ENCODE measurements around the gene SAMD8. TPM values are rescaled to one million over a fixed set of nuclear protein-coding genes. Genes with fewer than 3 reads are reported as not detected.

SAMD8 gene
- total and polyA plus RNA-seq, 2 donors (not counting 3 experiments of a cell fraction or from before 2014, with no cell fraction given), result 19.6 to 22.8 TPM

GRCh38 chr10:75228278-75228677 lies 116.8 kb downstream of the SAMD8 start:
- Histone ChIP-seq H3K9me3 (replicated peaks; ENCODE audit: control insufficient read depth, insufficient read depth, low read length) (no peaks in the 10 kb centered on the region), H2AFZ (ENCODE audit: low read depth, low read length) (no peak overlapping the region), H3K36me3 (ENCODE audit: control insufficient read depth in 2 of 2, extremely low read depth in 1 of 2, insufficient read depth in 2 of 2, low read length in 2 of 2) (peaks cover 15 to 19% of the 10 kb centered on the region in 2 experiments), H3K27ac (ENCODE audit: insufficient read depth, low read depth, low read length) (no peak overlapping the region), H3K4me2 (ENCODE audit: insufficient read depth, low read length) (no peak overlapping the region), H4K20me1 (replicated peaks; ENCODE audit: control insufficient read depth, extremely low read depth, insufficient read depth, low read length) (no peaks in the 10 kb centered on the region), H3K4me1 (ENCODE audit: control insufficient read depth, extremely low read depth, insufficient read depth, low read length) (peaks cover 57% of the 10 kb centered on the region), H3K9me1 (replicated peaks; ENCODE audit: control insufficient read depth, extremely low read depth, insufficient read depth, low read length) (no peaks in the 10 kb centered on the region), H3K79me2 (ENCODE audit: control insufficient read depth, insufficient read depth, low read length) (peaks cover 48% of the 10 kb centered on the region), H3K27me3 (ENCODE audit: control insufficient read depth in 2 of 2, insufficient read depth in 2 of 2, low read length in 2 of 2) (no peaks in the 10 kb centered on the region), H3K4me3 (replicated peaks in 1 of 3; ENCODE audit: insufficient read depth in 1 of 3, low read depth in 1 of 3, low read length in 3 of 3) (no peak overlapping the region), H3K9ac (replicated peaks; ENCODE audit: extremely low read depth, insufficient read depth, low read length) (no peak overlapping the region)
- intact Hi-C loops (cut with micrococcal nuclease), result loop anchor here (5.0 kb wide), 2 partner anchors 101 to 401 kb away; partner anchors contain the start of gene KAT6B
- TF ChIP-seq EZH2 (IDR thresholded peaks at IDR 0.05; ENCODE audit: borderline replicate concordance, low read depth, low read length, severe bottlenecking), result no peak
- no peak for TF ChIP-seq FOS (IDR thresholded peaks at IDR 0.05; ENCODE audit: borderline replicate concordance, insufficient read depth, low read length)
- no peak for TF ChIP-seq GATA2 (IDR thresholded peaks at IDR 0.05; ENCODE audit: insufficient read depth, insufficient read length, low read depth, low read length)
- no peak for TF ChIP-seq POLR2A (IDR thresholded peaks at IDR 0.05; ENCODE audit: low read depth, low read length)
- TF ChIP-seq MAX (IDR thresholded peaks at IDR 0.05; ENCODE audit: insufficient read depth, insufficient read length), result no peak
- no peak for TF ChIP-seq MYC (IDR thresholded peaks at IDR 0.05; ENCODE audit: low read depth, low read length)
- no peak for TF ChIP-seq POLR2AphosphoS5 (IDR thresholded peaks at IDR 0.05; ENCODE audit: insufficient read depth, low read depth, low read length)
- TF ChIP-seq JUN (IDR thresholded peaks at IDR 0.05; ENCODE audit: borderline replicate concordance, insufficient read depth, insufficient read length, low read depth), result no peak
- TF ChIP-seq CTCF (IDR thresholded peaks at IDR 0.05; ENCODE audit: extremely low read depth in 1 of 2, insufficient read depth in 1 of 2, low read depth in 1 of 2, low read length in 2 of 2), result no peak
- no peak for DNase-seq (ENCODE audit: low read depth, low spot score)
- dilution Hi-C loops (cut with MboI; ENCODE audit: extremely low pct_ligation_motif_present, low sequenced_read_pairs), result no loop called here
- POLR2A ChIA-PET, result no interaction called here
- BruUV-seq (replicated peaks), result no TSS peak
- FAIRE-seq, result no peak
- CTCF ChIA-PET, result no interaction called here
